HUDEP-2 (cell line): ENCODE results near the gene MIF4GD.
"Not testable (repeated sequence)": the region's sequence is repeated elsewhere in the genome, so short reads cannot be mapped to it uniquely, and the experiment has no call there.

Experiments used
- DNase-seq, 76 experiments: peaks; one replicate each; lab custom pipeline; 2025; ENCODE audit not compliant: unreplicated experiment in 76 of 76; lab: John Stamatoyannopoulos, UW

Gene MIF4GD

GRCh38 chr17:75288770-75289114, 17.7 kb upstream of the MIF4GD start:
- DNase-seq = peak in 45 of 76 experiments; percentile 11 to 62 (median 32)

- DNase-seq = no peak
Observed at GRCh38 chr17:75288359-75288758, 17.3 kb upstream of the MIF4GD start.

- DNase-seq = no peak
Observed at GRCh38 chr17:75287221-75287620, 16.2 kb upstream of the MIF4GD start.

GRCh38 chr17:75285123-75285522, 14.1 kb upstream of the MIF4GD start:
- no peak for DNase-seq

GRCh38 chr17:75280189-75280588, 9.2 kb upstream of the MIF4GD start:
- not testable (repeated sequence) for DNase-seq

- no peak for DNase-seq
Observed at GRCh38 chr17:75277664-75278071, 6.6 kb upstream of the MIF4GD start.

- peak in 63 of 76 experiments; percentile 10 to 84 (median 52) for DNase-seq
Observed at GRCh38 chr17:75273977-75274708, 3.1 kb upstream of the MIF4GD start.

- DNase-seq = no peak
Observed at GRCh38 chr17:75272848-75273184, 1.8 kb upstream of the MIF4GD start.

GRCh38 chr17:75271955-75272847, 1.2 kb upstream of the MIF4GD start:
- peak in 36 of 76 experiments; percentile 6 to 58 (median 25) for DNase-seq

GRCh38 chr17:75271233-75271954, 363 bp upstream of the MIF4GD start:
- DNase-seq = peak in 70 of 76 experiments; percentile 17 to 86 (median 66)

- peak in 63 of 76 experiments; percentile 13 to 91 (median 59) for DNase-seq
Observed at GRCh38 chr17:75270218-75270965, 639 bp downstream of the MIF4GD start.

GRCh38 chr17:75269844-75270217, 1.2 kb downstream of the MIF4GD start:
- DNase-seq = no peak

GRCh38 chr17:75267411-75268232, 3.4 kb downstream of the MIF4GD start:
- peak in 2 of 76 experiments; percentile 20 to 21 for DNase-seq

GRCh38 chr17:75267153-75267410, 3.9 kb downstream of the MIF4GD start:
- DNase-seq = no peak

- DNase-seq = no peak
Observed at GRCh38 chr17:75266316-75267152, 4.5 kb downstream of the MIF4GD start.

GRCh38 chr17:75265614-75266315, 5.3 kb downstream of the MIF4GD start:
- no peak for DNase-seq

GRCh38 chr17:75263055-75263454, 8.0 kb downstream of the MIF4GD start:
- DNase-seq = peak in 1 of 76 experiments; percentile 28

- DNase-seq = peak in 4 of 76 experiments; percentile 6 to 59 (median 53)
Observed at GRCh38 chr17:75262112-75262606, 8.9 kb downstream of the MIF4GD start.
